Neural cell (in vitro differentiated cells): ENCODE results near the gene CSNK1G3. TPM values are rescaled to one million over a fixed set of nuclear protein-coding genes. Genes with fewer than 3 reads are reported as not detected.

Experiments used
- H2AFZ ChIP-seq: fragments of 200-600, 300-800 bp; sonication (generic), shearing (Covaris generic); 2 replicates; pipeline ENCODE4 v1.6.0; 2014; ENCODE audit warnings: low read depth, mild to moderate bottlenecking, antibody characterized with exemption, low read length, moderate library complexity
- H3F3A ChIP-seq: fragments of 200-600 bp; shearing (Covaris generic); 2 replicates; pipeline ENCODE4 v1.6.1; 2016; ENCODE audit warnings: mild to moderate bottlenecking, moderate library complexity, mixed read lengths, antibody characterized with exemption, low read length; ENCODE audit not compliant: insufficient read depth, poor library complexity, severe bottlenecking
- H3K27ac ChIP-seq: fragments of 200-600, 300-800 bp; sonication (generic), shearing (Covaris generic); 2 replicates; pipeline ENCODE4 v1.5.1; 2014; ENCODE audit warnings: mild to moderate bottlenecking, low read length, moderate library complexity
- H3K27me3 ChIP-seq: fragments of 300-800, 200-600 bp; sonication (generic), shearing (Covaris generic); 2 replicates; pipeline ENCODE4 v1.6.0; 2014; ENCODE audit warnings: mild to moderate bottlenecking, low read depth, low read length, moderate library complexity; ENCODE audit not compliant: insufficient read depth
- H3K36me3 ChIP-seq: fragments of 300-800, 200-600 bp; sonication (generic), shearing (Covaris generic); 2 replicates; pipeline ENCODE4 v1.5.1; 2014; ENCODE audit warnings: mild to moderate bottlenecking, antibody characterized with exemption, low read length, moderate library complexity; ENCODE audit not compliant: insufficient read depth
- H3K4me2 ChIP-seq: fragments of 300-800, 200-600 bp; sonication (generic), shearing (Covaris generic); 2 replicates; pipeline ENCODE4 v1.6.0; 2014; ENCODE audit warnings: mild to moderate bottlenecking, low read length
- H3K4me3 ChIP-seq: fragments of 300-800, 200-600 bp; sonication (generic), shearing (Covaris generic); 2 replicates; pipeline ENCODE4 v1.5.1; 2014; ENCODE audit warnings: mild to moderate bottlenecking, low read length, moderate library complexity
- H3K79me2 ChIP-seq: fragments of 200-600 bp; shearing (Covaris generic); replicated peaks from 2 replicates; pipeline ENCODE4 v1.6.0; 2014; ENCODE audit warnings: mild to moderate bottlenecking, low read length, moderate library complexity; ENCODE audit not compliant: insufficient read depth
- H3K9ac ChIP-seq: fragments of 300-800, 200-600 bp; sonication (generic), shearing (Covaris generic); 2 replicates; pipeline ENCODE4 v1.6.1; 2016; ENCODE audit warnings: mild to moderate bottlenecking, low read length, mixed read lengths
- H3K9me2 ChIP-seq: fragments of 200-600 bp; shearing (Covaris generic); 2 replicates; pipeline ENCODE4 v1.6.1; 2016; ENCODE audit warnings: mild to moderate bottlenecking, low read length, mixed read lengths; ENCODE audit not compliant: insufficient read depth
- H3K9me3 ChIP-seq: fragments of 200-600, 300-800 bp; sonication (generic), shearing (Covaris generic); 2 replicates; pipeline ENCODE4 v1.6.1; 2016; ENCODE audit warnings: mild to moderate bottlenecking, mixed run types, low read length, moderate library complexity, mixed read lengths
- H4K20me1 ChIP-seq: fragments of 200-600 bp; shearing (Covaris generic); 2 replicates; pipeline ENCODE4 v1.6.1; 2016; ENCODE audit warnings: mild to moderate bottlenecking, mixed run types; ENCODE audit not compliant: insufficient read depth
- EP300 ChIP-seq: fragments of 450-650 bp; conservative IDR thresholded peaks from 2 replicates; pipeline ENCODE4 v1.6.1; 2014; ENCODE audit warnings: antibody characterized with exemption, mild to moderate bottlenecking, moderate library complexity; ENCODE audit not compliant: poor library complexity, severe bottlenecking
- EZH2 ChIP-seq: fragments of 200-600, 300-800 bp; shearing (Covaris generic), sonication (generic); IDR thresholded peaks from 2 replicates; pipeline ENCODE4 v1.6.1; 2014; ENCODE audit warnings: antibody characterized with exemption, low read length, borderline replicate concordance, mild to moderate bottlenecking; ENCODE audit not compliant: insufficient read depth, poor library complexity, severe bottlenecking
- MXI1 ChIP-seq: fragments of 450-650 bp; conservative IDR thresholded peaks from 2 replicates; pipeline ENCODE4 v1.6.1; 2014; ENCODE audit warnings: antibody characterized with exemption, mild to moderate bottlenecking; ENCODE audit not compliant: poor library complexity, severe bottlenecking
- POLR2AphosphoS5 ChIP-seq: IDR thresholded peaks from 2 replicates; pipeline ENCODE4 v1.6.1; 2012
- RAD21 ChIP-seq: fragments of 450-650 bp; conservative IDR thresholded peaks from 2 replicates; pipeline ENCODE4 v1.6.1; 2014; ENCODE audit warnings: antibody characterized with exemption, mild to moderate bottlenecking, moderate library complexity
- SMC3 ChIP-seq: fragments of 450-650 bp; conservative IDR thresholded peaks from 2 replicates; pipeline ENCODE4 v1.6.1; 2014; ENCODE audit warnings: antibody characterized with exemption, mild to moderate bottlenecking, moderate library complexity; ENCODE audit not compliant: poor library complexity
- TAF1 ChIP-seq: IDR thresholded peaks from 2 replicates; pipeline ENCODE4 v1.6.1; 2012; ENCODE audit warnings: low read depth
- polyA plus RNA-seq: library from polyadenylated mRNA; depleted of rRNA; stranded (reverse); fragments of >200 nt; gene quantifications from 2 replicates; pipeline ENCODE4 v1.2.3, GENCODE V29; 2014
- TF ChIP-seq, protein P1 (sequence below): fragments of 450-650 bp; IDR thresholded peaks from 2 replicates; pipeline ENCODE4 v1.5.1; 2014; ENCODE audit warnings: antibody characterized with exemption, mild to moderate bottlenecking, moderate library complexity; ENCODE audit not compliant: poor library complexity, severe bottlenecking
- TF ChIP-seq, protein P2 (sequence below): IDR thresholded peaks from 2 replicates; pipeline ENCODE4 v1.6.1; 2012; ENCODE audit warnings: borderline replicate concordance

The CSNK1G3 gene
- polyA plus RNA-seq, 1 donor from 2014 or later, result 29.1 TPM

DNA sequence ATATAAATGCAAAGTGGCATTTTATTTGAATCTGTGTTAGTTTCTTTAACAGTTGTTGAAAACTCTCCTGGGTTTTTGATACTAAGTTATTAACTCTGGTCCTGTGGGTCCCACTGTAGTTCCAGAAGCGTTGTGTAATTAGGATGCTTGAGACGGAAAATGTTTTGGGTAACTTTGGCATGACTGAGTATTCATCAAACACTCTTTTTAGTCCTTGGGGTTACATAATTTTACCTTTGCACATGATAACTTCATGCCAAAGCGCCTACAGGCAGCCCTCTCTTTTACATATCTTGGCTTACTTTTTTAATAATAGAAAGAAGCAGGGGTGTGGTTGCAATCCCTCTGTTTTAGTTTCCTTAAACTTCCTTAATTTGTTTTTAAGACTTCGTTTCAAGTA lies 12.2 kb downstream of the CSNK1G3 start:
- H3K9me2 ChIP-seq, result no peaks in the 10 kb centered on the region
- TF ChIP-seq POLR2AphosphoS5, result no peak
- TF ChIP-seq, protein P1, sequence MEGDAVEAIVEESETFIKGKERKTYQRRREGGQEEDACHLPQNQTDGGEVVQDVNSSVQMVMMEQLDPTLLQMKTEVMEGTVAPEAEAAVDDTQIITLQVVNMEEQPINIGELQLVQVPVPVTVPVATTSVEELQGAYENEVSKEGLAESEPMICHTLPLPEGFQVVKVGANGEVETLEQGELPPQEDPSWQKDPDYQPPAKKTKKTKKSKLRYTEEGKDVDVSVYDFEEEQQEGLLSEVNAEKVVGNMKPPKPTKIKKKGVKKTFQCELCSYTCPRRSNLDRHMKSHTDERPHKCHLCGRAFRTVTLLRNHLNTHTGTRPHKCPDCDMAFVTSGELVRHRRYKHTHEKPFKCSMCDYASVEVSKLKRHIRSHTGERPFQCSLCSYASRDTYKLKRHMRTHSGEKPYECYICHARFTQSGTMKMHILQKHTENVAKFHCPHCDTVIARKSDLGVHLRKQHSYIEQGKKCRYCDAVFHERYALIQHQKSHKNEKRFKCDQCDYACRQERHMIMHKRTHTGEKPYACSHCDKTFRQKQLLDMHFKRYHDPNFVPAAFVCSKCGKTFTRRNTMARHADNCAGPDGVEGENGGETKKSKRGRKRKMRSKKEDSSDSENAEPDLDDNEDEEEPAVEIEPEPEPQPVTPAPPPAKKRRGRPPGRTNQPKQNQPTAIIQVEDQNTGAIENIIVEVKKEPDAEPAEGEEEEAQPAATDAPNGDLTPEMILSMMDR, result no peak
- no peak for TF ChIP-seq TAF1
- TF ChIP-seq RAD21, result no peak
- no peak for TF ChIP-seq EZH2
- TF ChIP-seq EP300, result no peak
- TF ChIP-seq SMC3, result no peak
- TF ChIP-seq MXI1, result no peak
- TF ChIP-seq, protein P2, sequence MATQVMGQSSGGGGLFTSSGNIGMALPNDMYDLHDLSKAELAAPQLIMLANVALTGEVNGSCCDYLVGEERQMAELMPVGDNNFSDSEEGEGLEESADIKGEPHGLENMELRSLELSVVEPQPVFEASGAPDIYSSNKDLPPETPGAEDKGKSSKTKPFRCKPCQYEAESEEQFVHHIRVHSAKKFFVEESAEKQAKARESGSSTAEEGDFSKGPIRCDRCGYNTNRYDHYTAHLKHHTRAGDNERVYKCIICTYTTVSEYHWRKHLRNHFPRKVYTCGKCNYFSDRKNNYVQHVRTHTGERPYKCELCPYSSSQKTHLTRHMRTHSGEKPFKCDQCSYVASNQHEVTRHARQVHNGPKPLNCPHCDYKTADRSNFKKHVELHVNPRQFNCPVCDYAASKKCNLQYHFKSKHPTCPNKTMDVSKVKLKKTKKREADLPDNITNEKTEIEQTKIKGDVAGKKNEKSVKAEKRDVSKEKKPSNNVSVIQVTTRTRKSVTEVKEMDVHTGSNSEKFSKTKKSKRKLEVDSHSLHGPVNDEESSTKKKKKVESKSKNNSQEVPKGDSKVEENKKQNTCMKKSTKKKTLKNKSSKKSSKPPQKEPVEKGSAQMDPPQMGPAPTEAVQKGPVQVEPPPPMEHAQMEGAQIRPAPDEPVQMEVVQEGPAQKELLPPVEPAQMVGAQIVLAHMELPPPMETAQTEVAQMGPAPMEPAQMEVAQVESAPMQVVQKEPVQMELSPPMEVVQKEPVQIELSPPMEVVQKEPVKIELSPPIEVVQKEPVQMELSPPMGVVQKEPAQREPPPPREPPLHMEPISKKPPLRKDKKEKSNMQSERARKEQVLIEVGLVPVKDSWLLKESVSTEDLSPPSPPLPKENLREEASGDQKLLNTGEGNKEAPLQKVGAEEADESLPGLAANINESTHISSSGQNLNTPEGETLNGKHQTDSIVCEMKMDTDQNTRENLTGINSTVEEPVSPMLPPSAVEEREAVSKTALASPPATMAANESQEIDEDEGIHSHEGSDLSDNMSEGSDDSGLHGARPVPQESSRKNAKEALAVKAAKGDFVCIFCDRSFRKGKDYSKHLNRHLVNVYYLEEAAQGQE, result no peak
- H3K9me3 ChIP-seq, result no peaks in the 10 kb centered on the region
- no peak overlapping the region for H3K27ac ChIP-seq
- no peaks in the 10 kb centered on the region for H3K27me3 ChIP-seq
- no peak overlapping the region for H3K4me2 ChIP-seq
- H3K36me3 ChIP-seq, result no peaks in the 10 kb centered on the region
- no peaks in the 10 kb centered on the region for H3F3A ChIP-seq
- H3K79me2 ChIP-seq, result peaks cover 60% of the 10 kb centered on the region
- no peaks in the 10 kb centered on the region for H4K20me1 ChIP-seq
- no peak overlapping the region for H2AFZ ChIP-seq
- no peak overlapping the region for H3K4me3 ChIP-seq
- no peak overlapping the region for H3K9ac ChIP-seq

DNA sequence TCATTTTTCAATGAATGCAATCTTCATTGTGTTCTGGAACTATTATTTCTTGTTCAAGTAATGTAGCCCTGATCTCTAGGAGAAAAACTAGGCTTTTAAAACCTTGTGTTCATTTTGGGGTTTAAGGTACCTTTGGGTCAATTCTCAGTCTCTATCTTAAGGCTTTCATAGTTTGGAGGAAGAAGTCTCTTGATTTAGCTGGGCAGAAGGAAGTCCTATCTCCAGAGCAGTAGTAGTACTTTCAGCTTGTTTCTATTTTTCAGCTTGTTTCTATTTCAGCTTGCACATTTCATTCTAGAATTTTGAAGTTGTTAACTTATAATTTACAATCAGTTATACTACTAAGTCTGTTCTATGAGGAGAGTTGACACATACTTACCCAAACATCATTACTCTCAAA lies 15.2 kb downstream of the CSNK1G3 start:
- TF ChIP-seq SMC3 (no peak), EP300 (no peak), RAD21 (no peak), POLR2AphosphoS5 (no peak), EZH2 (no peak), TAF1 (no peak), MXI1 (no peak)
- TF ChIP-seq, protein P1, result no peak
- TF ChIP-seq, protein P2, result no peak
- H3K4me2 ChIP-seq, result no peak overlapping the region
- no peaks in the 10 kb centered on the region for H3K9me3 ChIP-seq
- no peaks in the 10 kb centered on the region for H4K20me1 ChIP-seq
- H3F3A ChIP-seq, result no peaks in the 10 kb centered on the region
- H3K9ac ChIP-seq, result no peak overlapping the region
- no peaks in the 10 kb centered on the region for H3K27me3 ChIP-seq
- no peak overlapping the region for H3K27ac ChIP-seq
- no peaks in the 10 kb centered on the region for H3K36me3 ChIP-seq
- no peak overlapping the region for H3K4me3 ChIP-seq
- H3K9me2 ChIP-seq, result no peaks in the 10 kb centered on the region
- H2AFZ ChIP-seq, result no peak overlapping the region
- peaks cover 45% of the 10 kb centered on the region for H3K79me2 ChIP-seq
